ENCODE results near the gene DAG1. TPM values are rescaled to one million over a fixed set of nuclear protein-coding genes. Genes with fewer than 3 reads are reported as not detected.

DAG1 gene
- total and polyA plus RNA-seq, 11 donors, result 39.9 to 218 (median 140) TPM

DNA sequence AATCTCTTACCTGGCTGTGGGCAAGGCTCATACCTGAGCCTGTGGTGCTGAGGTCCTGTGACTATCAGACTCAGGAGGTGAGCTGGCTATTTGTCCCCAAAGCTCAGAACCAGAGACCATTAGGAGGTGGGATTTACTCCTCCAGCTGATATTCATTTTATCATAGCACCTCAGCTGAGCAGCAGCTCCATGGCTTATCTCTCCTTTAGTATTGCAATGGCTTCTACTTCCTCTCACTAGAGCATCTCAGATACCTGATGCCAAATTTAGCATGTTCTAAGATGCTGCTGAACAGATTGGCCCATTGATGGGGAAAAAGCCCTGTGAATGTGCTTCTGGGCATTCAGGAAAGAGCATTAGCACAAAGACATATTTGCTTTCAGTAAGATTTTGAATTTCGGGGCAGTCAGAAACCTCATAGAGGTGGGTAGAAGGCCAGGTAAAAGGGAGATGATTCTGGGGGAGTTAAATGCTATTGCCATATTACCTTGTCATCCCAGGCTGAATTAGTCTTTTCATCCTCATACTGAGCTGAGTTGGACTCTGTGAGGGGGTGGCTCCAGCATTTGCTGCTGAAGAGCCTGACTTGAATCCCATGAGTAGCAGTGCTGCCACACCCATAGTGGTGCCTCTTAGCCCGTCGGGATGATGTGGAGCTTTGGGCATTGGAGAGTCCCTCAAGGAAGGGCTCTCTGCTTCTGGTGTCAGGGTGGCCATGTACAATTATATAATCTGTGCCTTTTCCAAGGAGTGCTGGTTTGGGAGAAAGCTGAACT is 86.6 kb downstream of the DAG1 start:
- H3K4me3 ChIP-seq, result no peak overlapping the region
- 83 to 93% (median 90%) methylated on average over 3 of the region's 3 CpGs for WGBS, 4 donors
- no peaks in the 10 kb centered on the region for H3K36me3 ChIP-seq
- H3K4me1 ChIP-seq, result peaks cover 3 to 19% (median 16%) of the 10 kb centered on the region in 12 donors
- H3K27me3 ChIP-seq, result peaks cover 0 to 16% (median 0%) of the 10 kb centered on the region in 9 donors
- no peaks in the 10 kb centered on the region for H3K9me3 ChIP-seq
- ATAC-seq (no peak), DNase-seq (peak in 1 of 5 donors; percentile 9)
- intact Hi-C loops (cut with DNase I), result no loop called here
- H3K27ac ChIP-seq, result no peak overlapping the region
- TF ChIP-seq POLR2A (IDR thresholded peaks at IDR 0.05), result no peak
- TF ChIP-seq, protein P1, sequence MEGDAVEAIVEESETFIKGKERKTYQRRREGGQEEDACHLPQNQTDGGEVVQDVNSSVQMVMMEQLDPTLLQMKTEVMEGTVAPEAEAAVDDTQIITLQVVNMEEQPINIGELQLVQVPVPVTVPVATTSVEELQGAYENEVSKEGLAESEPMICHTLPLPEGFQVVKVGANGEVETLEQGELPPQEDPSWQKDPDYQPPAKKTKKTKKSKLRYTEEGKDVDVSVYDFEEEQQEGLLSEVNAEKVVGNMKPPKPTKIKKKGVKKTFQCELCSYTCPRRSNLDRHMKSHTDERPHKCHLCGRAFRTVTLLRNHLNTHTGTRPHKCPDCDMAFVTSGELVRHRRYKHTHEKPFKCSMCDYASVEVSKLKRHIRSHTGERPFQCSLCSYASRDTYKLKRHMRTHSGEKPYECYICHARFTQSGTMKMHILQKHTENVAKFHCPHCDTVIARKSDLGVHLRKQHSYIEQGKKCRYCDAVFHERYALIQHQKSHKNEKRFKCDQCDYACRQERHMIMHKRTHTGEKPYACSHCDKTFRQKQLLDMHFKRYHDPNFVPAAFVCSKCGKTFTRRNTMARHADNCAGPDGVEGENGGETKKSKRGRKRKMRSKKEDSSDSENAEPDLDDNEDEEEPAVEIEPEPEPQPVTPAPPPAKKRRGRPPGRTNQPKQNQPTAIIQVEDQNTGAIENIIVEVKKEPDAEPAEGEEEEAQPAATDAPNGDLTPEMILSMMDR (IDR thresholded peaks at IDR 0.05), result no peak

DNA sequence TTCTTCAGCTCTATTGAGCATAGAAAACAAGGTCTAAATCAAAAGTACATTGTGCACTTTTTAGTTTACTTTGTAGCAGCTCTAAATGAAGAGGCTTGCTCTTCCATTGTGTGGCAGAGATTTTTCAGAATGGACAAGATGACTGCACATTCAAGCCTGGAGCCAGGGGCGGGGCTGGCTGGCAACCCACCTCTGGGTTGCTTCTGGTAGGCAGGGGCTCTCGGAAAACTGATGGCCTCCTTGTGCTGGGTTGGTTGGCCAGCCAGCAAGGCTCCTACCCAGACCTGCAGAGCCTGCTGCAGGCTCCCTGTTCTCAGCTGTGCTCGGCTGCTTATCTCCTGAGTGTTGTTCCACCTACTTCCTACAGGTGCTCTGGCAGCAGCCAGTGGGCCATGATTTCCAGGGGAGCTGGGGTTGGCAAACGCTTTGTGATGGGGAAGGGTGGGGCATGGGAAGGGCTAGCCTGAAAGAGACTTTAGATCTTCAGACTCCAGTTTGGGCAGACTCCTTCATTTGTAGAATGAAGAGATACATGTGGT is 93.0 kb downstream of the DAG1 start:
- Histone ChIP-seq H3K36me3 (no peaks in the 10 kb centered on the region), H3K27ac (no peak overlapping the region), H3K4me1 (no peaks in the 10 kb centered on the region), H3K27me3 (no peaks in the 10 kb centered on the region), H3K4me3 (no peak overlapping the region), H3K9me3 (no peaks in the 10 kb centered on the region)
- TF ChIP-seq POLR2A (IDR thresholded peaks at IDR 0.05), result no peak
- TF ChIP-seq, protein P1 (IDR thresholded peaks at IDR 0.05), result no peak
- intact Hi-C loops (cut with DNase I), result no loop called here
- ATAC-seq (no peak), DNase-seq (no peak)
- WGBS, 4 donors, result 56 to 76% (median 63%) methylated on average over 4 of the region's 4 CpGs

DNA sequence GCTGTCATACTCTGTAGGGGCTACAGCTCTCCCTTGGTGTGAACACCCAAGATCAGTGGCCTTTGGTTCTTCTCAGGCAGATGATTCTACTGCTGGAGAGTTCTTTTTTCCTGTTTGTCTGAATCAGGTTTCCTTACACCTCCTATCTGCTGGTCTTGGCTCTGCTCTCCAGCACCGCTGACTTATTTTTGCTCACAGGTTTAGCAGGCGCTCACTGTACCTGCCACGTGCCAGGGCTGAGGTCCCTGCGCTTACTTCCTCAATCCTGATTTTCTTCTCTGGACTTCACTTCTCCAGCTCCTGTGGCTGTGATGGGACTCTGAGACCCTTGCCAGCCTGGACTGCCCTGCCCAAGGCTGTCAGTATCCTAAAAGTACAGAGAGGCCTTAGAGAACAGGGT is 93.7 kb downstream of the DAG1 start:
- ATAC-seq (no peak), DNase-seq (no peak)
- Histone ChIP-seq H3K4me1 (no peaks in the 10 kb centered on the region), H3K36me3 (no peaks in the 10 kb centered on the region), H3K27me3 (no peaks in the 10 kb centered on the region), H3K27ac (no peak overlapping the region), H3K9me3 (no peaks in the 10 kb centered on the region), H3K4me3 (no peak overlapping the region)
- 86 to 89% (median 88%) methylated on average over 4 of the region's 4 CpGs for WGBS, 4 donors
- TF ChIP-seq, protein P1 (IDR thresholded peaks at IDR 0.05), result no peak
- no peak for TF ChIP-seq POLR2A (IDR thresholded peaks at IDR 0.05)
- intact Hi-C loops (cut with DNase I), result no loop called here

DNA sequence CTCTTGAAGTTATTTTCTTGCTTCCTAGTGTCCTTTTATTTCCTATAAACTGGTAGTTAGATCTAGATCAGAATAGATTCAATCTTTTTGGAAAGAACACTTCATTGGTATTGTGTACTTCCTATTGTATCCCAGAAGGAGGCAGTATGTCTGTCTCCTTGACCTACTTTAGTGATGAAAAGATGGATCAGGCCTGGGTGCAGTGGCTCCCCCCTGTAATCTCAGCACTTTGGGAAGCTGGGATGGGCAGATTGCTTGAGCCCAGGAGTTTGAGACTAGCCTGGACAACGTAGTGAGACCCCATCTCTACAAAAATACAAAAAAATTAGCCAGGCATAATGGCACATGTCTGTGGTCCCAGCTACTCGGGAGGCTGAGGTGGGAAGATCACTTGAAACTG is 96.2 kb downstream of the DAG1 start:
- H3K27me3 ChIP-seq, result no peaks in the 10 kb centered on the region
- no peak overlapping the region for H3K27ac ChIP-seq
- 80 to 84% (median 82%) methylated on average over 2 of the region's 2 CpGs for WGBS, 4 donors
- intact Hi-C loops (cut with DNase I), result no loop called here
- H3K4me1 ChIP-seq, result no peaks in the 10 kb centered on the region
- H3K9me3 ChIP-seq, result no peaks in the 10 kb centered on the region
- H3K36me3 ChIP-seq, result no peaks in the 10 kb centered on the region
- no peak for TF ChIP-seq POLR2A (IDR thresholded peaks at IDR 0.05)
- TF ChIP-seq, protein P1 (IDR thresholded peaks at IDR 0.05), result peak in 1 of 12 donors; percentile 17
- DNase-seq (no peak), ATAC-seq (no peak)
- H3K4me3 ChIP-seq, result no peak overlapping the region
